Measurements from ENCODE around the gene ING3. TPM values are rescaled to one million over a fixed set of nuclear protein-coding genes. Genes with fewer than 3 reads are reported as not detected.

Gene ING3
- total RNA-seq, 1 experiment from 2014 or later: 9.1 TPM

DNA sequence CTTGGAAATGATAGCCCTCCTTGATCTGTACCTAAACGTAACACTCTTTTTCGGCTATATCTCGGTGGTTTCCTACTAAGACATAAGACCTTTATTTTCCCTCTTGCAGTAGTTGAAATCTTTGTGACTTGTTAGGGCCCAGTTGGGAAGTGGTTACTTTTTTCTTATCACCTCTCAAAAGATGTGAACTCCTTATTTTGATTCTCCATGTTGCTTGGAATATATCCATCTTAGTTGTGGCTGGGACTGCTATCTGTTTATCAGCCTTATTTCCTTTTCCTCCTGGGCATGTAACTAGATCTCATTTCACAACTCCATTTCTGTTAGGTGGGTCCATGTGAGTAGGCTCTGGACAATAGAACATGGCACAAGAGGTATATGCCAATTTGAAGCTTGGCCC, 33.8 kb downstream of the ING3 start:
- Histone ChIP-seq H3K27ac (ENCODE audit: low read length) (no peak overlapping the region), H3K36me3 (ENCODE audit: control insufficient read depth, insufficient read depth, low read length) (no peaks in the 10 kb centered on the region), H3K4me3 (ENCODE audit: low read depth in 2 of 2, low read length in 2 of 2) (no peak overlapping the region), H3K9me3 (ENCODE audit: control insufficient read depth, insufficient read depth, low read depth, low read length) (no peaks in the 10 kb centered on the region), H3K27me3 (ENCODE audit: control insufficient read depth, insufficient read depth, low read length) (peaks cover 17% of the 10 kb centered on the region), H3K4me1 (ENCODE audit: control insufficient read depth, insufficient read depth, low read length) (no peaks in the 10 kb centered on the region)
- DNase-seq (ENCODE audit: low read depth, low spot score): no peak
- intact Hi-C loops (cut with micrococcal nuclease; ENCODE audit: unreplicated experiment) (no loop called here), in situ Hi-C loops (cut with HindIII; ENCODE audit: low pct_unique_long_range_greater_than_20kb, low sequenced_read_pairs) (no loop called here)
- no TSS peak for BruUV-seq (replicated peaks)
- ChIA-PET POLR2A (no interaction called here), CTCF (no interaction called here)
- ATAC-seq: no peak
- TF ChIP-seq, protein P1, sequence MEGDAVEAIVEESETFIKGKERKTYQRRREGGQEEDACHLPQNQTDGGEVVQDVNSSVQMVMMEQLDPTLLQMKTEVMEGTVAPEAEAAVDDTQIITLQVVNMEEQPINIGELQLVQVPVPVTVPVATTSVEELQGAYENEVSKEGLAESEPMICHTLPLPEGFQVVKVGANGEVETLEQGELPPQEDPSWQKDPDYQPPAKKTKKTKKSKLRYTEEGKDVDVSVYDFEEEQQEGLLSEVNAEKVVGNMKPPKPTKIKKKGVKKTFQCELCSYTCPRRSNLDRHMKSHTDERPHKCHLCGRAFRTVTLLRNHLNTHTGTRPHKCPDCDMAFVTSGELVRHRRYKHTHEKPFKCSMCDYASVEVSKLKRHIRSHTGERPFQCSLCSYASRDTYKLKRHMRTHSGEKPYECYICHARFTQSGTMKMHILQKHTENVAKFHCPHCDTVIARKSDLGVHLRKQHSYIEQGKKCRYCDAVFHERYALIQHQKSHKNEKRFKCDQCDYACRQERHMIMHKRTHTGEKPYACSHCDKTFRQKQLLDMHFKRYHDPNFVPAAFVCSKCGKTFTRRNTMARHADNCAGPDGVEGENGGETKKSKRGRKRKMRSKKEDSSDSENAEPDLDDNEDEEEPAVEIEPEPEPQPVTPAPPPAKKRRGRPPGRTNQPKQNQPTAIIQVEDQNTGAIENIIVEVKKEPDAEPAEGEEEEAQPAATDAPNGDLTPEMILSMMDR (IDR thresholded peaks at IDR 0.05): no peak
- TF ChIP-seq POLR2AphosphoS5 (IDR thresholded peaks at IDR 0.05; ENCODE audit: low read depth, low read length) (no peak), SIN3A (IDR thresholded peaks at IDR 0.05; ENCODE audit: borderline replicate concordance, insufficient read depth, low read depth, low read length) (no peak), TCF7L2 (IDR thresholded peaks at IDR 0.05; ENCODE audit: low read depth, low read length) (no peak)
- TF ChIP-seq, protein P2, sequence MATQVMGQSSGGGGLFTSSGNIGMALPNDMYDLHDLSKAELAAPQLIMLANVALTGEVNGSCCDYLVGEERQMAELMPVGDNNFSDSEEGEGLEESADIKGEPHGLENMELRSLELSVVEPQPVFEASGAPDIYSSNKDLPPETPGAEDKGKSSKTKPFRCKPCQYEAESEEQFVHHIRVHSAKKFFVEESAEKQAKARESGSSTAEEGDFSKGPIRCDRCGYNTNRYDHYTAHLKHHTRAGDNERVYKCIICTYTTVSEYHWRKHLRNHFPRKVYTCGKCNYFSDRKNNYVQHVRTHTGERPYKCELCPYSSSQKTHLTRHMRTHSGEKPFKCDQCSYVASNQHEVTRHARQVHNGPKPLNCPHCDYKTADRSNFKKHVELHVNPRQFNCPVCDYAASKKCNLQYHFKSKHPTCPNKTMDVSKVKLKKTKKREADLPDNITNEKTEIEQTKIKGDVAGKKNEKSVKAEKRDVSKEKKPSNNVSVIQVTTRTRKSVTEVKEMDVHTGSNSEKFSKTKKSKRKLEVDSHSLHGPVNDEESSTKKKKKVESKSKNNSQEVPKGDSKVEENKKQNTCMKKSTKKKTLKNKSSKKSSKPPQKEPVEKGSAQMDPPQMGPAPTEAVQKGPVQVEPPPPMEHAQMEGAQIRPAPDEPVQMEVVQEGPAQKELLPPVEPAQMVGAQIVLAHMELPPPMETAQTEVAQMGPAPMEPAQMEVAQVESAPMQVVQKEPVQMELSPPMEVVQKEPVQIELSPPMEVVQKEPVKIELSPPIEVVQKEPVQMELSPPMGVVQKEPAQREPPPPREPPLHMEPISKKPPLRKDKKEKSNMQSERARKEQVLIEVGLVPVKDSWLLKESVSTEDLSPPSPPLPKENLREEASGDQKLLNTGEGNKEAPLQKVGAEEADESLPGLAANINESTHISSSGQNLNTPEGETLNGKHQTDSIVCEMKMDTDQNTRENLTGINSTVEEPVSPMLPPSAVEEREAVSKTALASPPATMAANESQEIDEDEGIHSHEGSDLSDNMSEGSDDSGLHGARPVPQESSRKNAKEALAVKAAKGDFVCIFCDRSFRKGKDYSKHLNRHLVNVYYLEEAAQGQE (IDR thresholded peaks at IDR 0.05; ENCODE audit: insufficient read depth in 1 of 2, low read depth in 2 of 2, low read length in 1 of 2): no peak

DNA sequence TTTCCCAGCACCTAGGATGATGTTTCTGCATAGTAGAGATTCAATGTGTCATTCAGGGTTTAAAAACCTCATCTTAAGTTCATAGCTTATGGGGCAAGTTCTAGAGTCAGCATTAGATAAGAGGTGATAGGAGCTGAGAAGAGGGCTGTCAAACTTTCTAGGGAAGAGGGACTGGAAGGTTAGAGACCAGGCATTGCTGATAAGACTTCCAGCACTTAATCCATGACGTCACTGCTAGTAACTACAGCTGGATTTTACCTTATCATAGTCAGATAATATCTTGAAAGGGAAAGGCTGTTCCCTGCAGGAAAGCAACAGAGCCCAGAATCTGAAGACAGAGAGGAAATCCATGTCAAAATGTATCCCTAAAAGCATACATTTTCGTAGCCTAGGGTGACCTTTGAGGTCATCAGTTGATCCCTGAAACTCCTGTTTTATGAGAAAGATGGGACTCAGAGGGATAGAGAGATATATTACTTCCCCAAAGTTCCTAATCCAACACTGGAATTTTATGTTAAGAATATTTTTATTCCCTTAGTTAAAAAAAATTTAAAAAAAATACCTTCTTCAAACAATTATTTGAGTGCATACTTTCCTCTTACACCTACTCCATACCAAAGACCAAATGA, 34.7 kb downstream of the ING3 start:
- CTCF ChIA-PET: no interaction called here
- Histone ChIP-seq H3K4me1 (ENCODE audit: control insufficient read depth, insufficient read depth, low read length) (no peaks in the 10 kb centered on the region), H3K27me3 (ENCODE audit: control insufficient read depth, insufficient read depth, low read length) (peaks cover 25% of the 10 kb centered on the region), H3K4me3 (ENCODE audit: low read depth in 2 of 2, low read length in 2 of 2) (no peak overlapping the region), H3K9me3 (ENCODE audit: control insufficient read depth, insufficient read depth, low read depth, low read length) (no peaks in the 10 kb centered on the region), H3K27ac (ENCODE audit: low read length) (no peak overlapping the region), H3K36me3 (ENCODE audit: control insufficient read depth, insufficient read depth, low read length) (no peaks in the 10 kb centered on the region)
- TF ChIP-seq POLR2AphosphoS5 (IDR thresholded peaks at IDR 0.05; ENCODE audit: low read depth, low read length): no peak
- TF ChIP-seq, protein P2 (IDR thresholded peaks at IDR 0.05; ENCODE audit: insufficient read depth in 1 of 2, low read depth in 2 of 2, low read length in 1 of 2): no peak
- intact Hi-C loops (cut with micrococcal nuclease; ENCODE audit: unreplicated experiment): no loop called here
- in situ Hi-C loops (cut with HindIII; ENCODE audit: low pct_unique_long_range_greater_than_20kb, low sequenced_read_pairs): no loop called here
- POLR2A ChIA-PET: no interaction called here
- no peak for DNase-seq (ENCODE audit: low read depth, low spot score)
- no TSS peak for BruUV-seq (replicated peaks)
- no peak for ATAC-seq

All from Panc1 (cell line).